Keratinocyte (primary cell): ENCODE data around the gene SYNDIG1. TPM values are rescaled to one million over a fixed set of nuclear protein-coding genes. Genes with fewer than 3 reads are reported as not detected.

Source experiments
- DNase-seq: peaks from one replicate; pipeline ENCODE4 v3.0.0-alpha.2; 2011; ENCODE audit warnings: low read depth, missing footprints, low spot score
- FAIRE-seq: peaks from 2 replicates; lab custom pipeline; 2011; peaks lifted over from hg19 to GRCh38; lab: Jason Lieb, UNC
- H2AFZ ChIP-seq: 2 replicates; pipeline ENCODE4 v1.6.0; 2012; ENCODE audit warnings: low read length, control low read depth, inconsistent platforms; ENCODE audit not compliant: control insufficient read depth
- H3K27ac ChIP-seq: 2 replicates; pipeline ENCODE4 v1.5.1; 2011; ENCODE audit warnings: low read length; ENCODE audit not compliant: control insufficient read depth, insufficient read depth
- H3K27me3 ChIP-seq: 3 replicates; pipeline ENCODE4 v1.6.0; 2011; ENCODE audit warnings: low read length; ENCODE audit not compliant: control insufficient read depth, insufficient read depth; ENCODE audit errors: extremely low read depth
- H3K36me3 ChIP-seq, 2 experiments: 2 replicates in 1 of 2; 3 replicates in 1 of 2; pipeline ENCODE4 v1.5.1; 2011; ENCODE audit warnings: low read length in 2 of 2, mild to moderate bottlenecking in 1 of 2; ENCODE audit not compliant: control insufficient read depth in 2 of 2, insufficient read depth in 2 of 2; ENCODE audit errors: extremely low read depth in 1 of 2
- H3K4me1 ChIP-seq: 3 replicates; pipeline ENCODE4 v1.5.1; 2011; ENCODE audit warnings: low read length; ENCODE audit not compliant: control insufficient read depth, insufficient read depth; ENCODE audit errors: extremely low read depth
- H3K4me2 ChIP-seq: 3 replicates; pipeline ENCODE4 v1.6.0; 2011; ENCODE audit warnings: low read depth, low read length; ENCODE audit not compliant: control insufficient read depth, insufficient read depth; ENCODE audit errors: extremely low read depth
- H3K4me3 ChIP-seq, 3 experiments: fragments of 200-600 bp in 1 of 3; sonication (generic) in 1 of 3; 2 replicates in 2 of 3; 3 replicates in 1 of 3; pipeline ENCODE4 v1.5.1; 2011 to 2016; ENCODE audit warnings: low read length in 3 of 3, mild to moderate bottlenecking in 3 of 3, control low read depth in 2 of 3, inconsistent platforms in 1 of 3, low read depth in 1 of 3, mixed read lengths in 1 of 3, mixed run types in 1 of 3, moderate library complexity in 1 of 3; ENCODE audit not compliant: control insufficient read depth in 2 of 3, insufficient read depth in 2 of 3; ENCODE audit errors: extremely low read depth in 1 of 3
- H3K79me2 ChIP-seq: 2 replicates; pipeline ENCODE4 v1.6.0; 2012; ENCODE audit warnings: low read length; ENCODE audit not compliant: control insufficient read depth, insufficient read depth
- H3K9ac ChIP-seq: 3 replicates; pipeline ENCODE4 v1.6.0; 2011; ENCODE audit warnings: low read length; ENCODE audit not compliant: control insufficient read depth, insufficient read depth; ENCODE audit errors: extremely low read depth
- H3K9me1 ChIP-seq: 3 replicates; pipeline ENCODE4 v1.6.0; 2011; ENCODE audit warnings: low read length; ENCODE audit not compliant: control insufficient read depth, insufficient read depth; ENCODE audit errors: extremely low read depth
- H3K9me3 ChIP-seq: 2 replicates; pipeline ENCODE4 v1.5.1; 2012; ENCODE audit warnings: low read depth, low read length; ENCODE audit not compliant: control insufficient read depth
- H4K20me1 ChIP-seq: 3 replicates; pipeline ENCODE4 v1.6.0; 2011; ENCODE audit warnings: low read length; ENCODE audit not compliant: control insufficient read depth, insufficient read depth; ENCODE audit errors: extremely low read depth
- CTCF ChIP-seq, 3 experiments: IDR thresholded peaks in 1 of 3; conservative IDR thresholded peaks in 1 of 3; optimal IDR thresholded peaks in 1 of 3; 2 replicates in 2 of 3; 3 replicates in 1 of 3; pipeline versions ENCODE3 to v1.5.1; 2011; ENCODE audit warnings: low read length in 3 of 3, mild to moderate bottlenecking in 3 of 3, moderate library complexity in 2 of 3, control low read depth in 1 of 3, inconsistent platforms in 1 of 3; ENCODE audit not compliant: insufficient read depth in 2 of 3; ENCODE audit errors: extremely low read depth in 1 of 3
- EZH2 ChIP-seq: IDR thresholded peaks from one replicate; pipeline ENCODE4 v1.6.1; 2012; ENCODE audit warnings: inconsistent platforms, mild to moderate bottlenecking, low read length, moderate library complexity
- dilution Hi-C: fragments of 300-500 bp; cut with MboI; formaldehyde crosslinking; loops from one replicate; pipeline ENCODE4 v1.7.0; 2020; ENCODE audit warnings: low sequenced_read_pairs; ENCODE audit not compliant: extremely low pct_ligation_motif_present
- polyA plus RNA-seq, 5 experiments: library from polyadenylated mRNA; depleted of rRNA in 3 of 5; stranded (reverse) in 3 of 5; stranded (forward) in 1 of 5; unstranded in 1 of 5; fragments of >200 nt; gene quantifications; 1 replicate in 1 of 5; 2 replicates in 3 of 5; 3 replicates in 1 of 5; pipeline versions ENCODE4 v1.2.1 to v1.2.3, GENCODE V29; 2011 to 2012; ENCODE audit warnings: missing spikeins in 2 of 5, low read depth in 1 of 5, low replicate concordance in 1 of 5

SYNDIG1 gene
- polyA plus RNA-seq, 1 donor (not counting 4 experiments of a cell fraction or from before 2014, with no cell fraction given): 0.38 TPM

DNA sequence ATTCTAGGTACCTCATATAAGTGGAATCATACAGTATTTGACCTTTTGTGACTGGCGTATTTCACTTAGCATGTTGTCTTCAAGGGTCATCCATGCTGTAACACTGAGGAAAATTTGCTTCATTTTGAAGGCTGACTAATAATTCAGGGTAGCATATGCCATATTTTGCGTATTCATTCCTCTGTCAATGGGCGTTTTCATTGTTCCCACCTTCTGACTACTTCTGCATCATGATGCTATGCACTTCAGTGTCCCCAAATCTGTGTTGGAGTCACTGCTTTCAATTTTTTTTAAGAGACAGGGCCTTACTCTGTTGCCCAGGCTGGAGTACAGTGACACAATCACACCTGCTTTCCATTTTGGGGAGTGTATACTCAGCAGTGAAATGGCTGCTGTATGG is 51.6 kb downstream of the SYNDIG1 start:
- Histone ChIP-seq H3K27ac (no peak overlapping the region), H3K4me1 (no peaks in the 10 kb centered on the region), H3K9ac (no peak overlapping the region), H3K4me3 (no peak overlapping the region), H3K4me2 (no peak overlapping the region), H3K9me1 (no peaks in the 10 kb centered on the region), H3K9me3 (no peaks in the 10 kb centered on the region), H3K36me3 (no peaks in the 10 kb centered on the region), H2AFZ (no peak overlapping the region), H4K20me1 (no peaks in the 10 kb centered on the region), H3K79me2 (no peaks in the 10 kb centered on the region), H3K27me3 (no peaks in the 10 kb centered on the region)
- dilution Hi-C loops: no loop called here
- DNase-seq (no peak), FAIRE-seq (no peak)
- TF ChIP-seq EZH2 (no peak), CTCF (optimal IDR thresholded peaks at IDR 0.05 in 1 of 3, IDR thresholded peaks at IDR 0.05 in 1 of 3, conservative IDR thresholded peaks at IDR 0.05 in 1 of 3; ENCODE audit: extremely low read depth in 1 of 3, insufficient read depth in 2 of 3, low read length in 3 of 3) (no peak)

- no peak overlapping the region for H3K27ac ChIP-seq
- no peaks in the 10 kb centered on the region for H4K20me1 ChIP-seq
- no peaks in the 10 kb centered on the region for H3K9me3 ChIP-seq
- dilution Hi-C loops: no loop called here
- H3K36me3 ChIP-seq: no peaks in the 10 kb centered on the region
- H3K9me1 ChIP-seq: no peaks in the 10 kb centered on the region
- no peak for TF ChIP-seq EZH2
- TF ChIP-seq CTCF (optimal IDR thresholded peaks at IDR 0.05 in 1 of 3, IDR thresholded peaks at IDR 0.05 in 1 of 3, conservative IDR thresholded peaks at IDR 0.05 in 1 of 3; ENCODE audit: extremely low read depth in 1 of 3, insufficient read depth in 2 of 3, low read length in 3 of 3): no peak
- no peak overlapping the region for H3K4me3 ChIP-seq
- no peak for DNase-seq
- no peak overlapping the region for H2AFZ ChIP-seq
- no peaks in the 10 kb centered on the region for H3K27me3 ChIP-seq
- no peak overlapping the region for H3K9ac ChIP-seq
- no peaks in the 10 kb centered on the region for H3K79me2 ChIP-seq
- no peaks in the 10 kb centered on the region for H3K4me1 ChIP-seq
- FAIRE-seq: no peak
- no peak overlapping the region for H3K4me2 ChIP-seq
Measured at GRCh38 chr20:24522452-24523330, 53.3 kb downstream of the SYNDIG1 start.
